Keratinocyte (primary cell): ENCODE data around the gene CYSTM1. TPM values are rescaled to one million over a fixed set of nuclear protein-coding genes. Genes with fewer than 3 reads are reported as not detected.

Experiments
- DNase-seq: peaks from one replicate; pipeline ENCODE4 v3.0.0-alpha.2; 2011; ENCODE audit warnings: low read depth, missing footprints, low spot score
- FAIRE-seq: peaks from 2 replicates; lab custom pipeline; 2011; peaks lifted over from hg19 to GRCh38; lab: Jason Lieb, UNC
- H2AFZ ChIP-seq: 2 replicates; pipeline ENCODE4 v1.6.0; 2012; ENCODE audit warnings: low read length, control low read depth, inconsistent platforms; ENCODE audit not compliant: control insufficient read depth
- H3K27ac ChIP-seq: 2 replicates; pipeline ENCODE4 v1.5.1; 2011; ENCODE audit warnings: low read length; ENCODE audit not compliant: control insufficient read depth, insufficient read depth
- H3K27me3 ChIP-seq: 3 replicates; pipeline ENCODE4 v1.6.0; 2011; ENCODE audit warnings: low read length; ENCODE audit not compliant: control insufficient read depth, insufficient read depth; ENCODE audit errors: extremely low read depth
- H3K36me3 ChIP-seq, 2 experiments: 2 replicates in 1 of 2; 3 replicates in 1 of 2; pipeline ENCODE4 v1.5.1; 2011; ENCODE audit warnings: low read length in 2 of 2, mild to moderate bottlenecking in 1 of 2; ENCODE audit not compliant: control insufficient read depth in 2 of 2, insufficient read depth in 2 of 2; ENCODE audit errors: extremely low read depth in 1 of 2
- H3K4me1 ChIP-seq: 3 replicates; pipeline ENCODE4 v1.5.1; 2011; ENCODE audit warnings: low read length; ENCODE audit not compliant: control insufficient read depth, insufficient read depth; ENCODE audit errors: extremely low read depth
- H3K4me2 ChIP-seq: 3 replicates; pipeline ENCODE4 v1.6.0; 2011; ENCODE audit warnings: low read depth, low read length; ENCODE audit not compliant: control insufficient read depth, insufficient read depth; ENCODE audit errors: extremely low read depth
- H3K4me3 ChIP-seq, 3 experiments: fragments of 200-600 bp in 1 of 3; sonication (generic) in 1 of 3; 2 replicates in 2 of 3; 3 replicates in 1 of 3; pipeline ENCODE4 v1.5.1; 2011 to 2016; ENCODE audit warnings: low read length in 3 of 3, mild to moderate bottlenecking in 3 of 3, control low read depth in 2 of 3, inconsistent platforms in 1 of 3, low read depth in 1 of 3, mixed read lengths in 1 of 3, mixed run types in 1 of 3, moderate library complexity in 1 of 3; ENCODE audit not compliant: control insufficient read depth in 2 of 3, insufficient read depth in 2 of 3; ENCODE audit errors: extremely low read depth in 1 of 3
- H3K79me2 ChIP-seq: 2 replicates; pipeline ENCODE4 v1.6.0; 2012; ENCODE audit warnings: low read length; ENCODE audit not compliant: control insufficient read depth, insufficient read depth
- H3K9ac ChIP-seq: 3 replicates; pipeline ENCODE4 v1.6.0; 2011; ENCODE audit warnings: low read length; ENCODE audit not compliant: control insufficient read depth, insufficient read depth; ENCODE audit errors: extremely low read depth
- H3K9me1 ChIP-seq: 3 replicates; pipeline ENCODE4 v1.6.0; 2011; ENCODE audit warnings: low read length; ENCODE audit not compliant: control insufficient read depth, insufficient read depth; ENCODE audit errors: extremely low read depth
- H3K9me3 ChIP-seq: 2 replicates; pipeline ENCODE4 v1.5.1; 2012; ENCODE audit warnings: low read depth, low read length; ENCODE audit not compliant: control insufficient read depth
- H4K20me1 ChIP-seq: 3 replicates; pipeline ENCODE4 v1.6.0; 2011; ENCODE audit warnings: low read length; ENCODE audit not compliant: control insufficient read depth, insufficient read depth; ENCODE audit errors: extremely low read depth
- CTCF ChIP-seq, 3 experiments: IDR thresholded peaks in 1 of 3; conservative IDR thresholded peaks in 1 of 3; optimal IDR thresholded peaks in 1 of 3; 2 replicates in 2 of 3; 3 replicates in 1 of 3; pipeline versions ENCODE3 to v1.5.1; 2011; ENCODE audit warnings: low read length in 3 of 3, mild to moderate bottlenecking in 3 of 3, moderate library complexity in 2 of 3, control low read depth in 1 of 3, inconsistent platforms in 1 of 3; ENCODE audit not compliant: insufficient read depth in 2 of 3; ENCODE audit errors: extremely low read depth in 1 of 3
- EZH2 ChIP-seq: IDR thresholded peaks from one replicate; pipeline ENCODE4 v1.6.1; 2012; ENCODE audit warnings: inconsistent platforms, mild to moderate bottlenecking, low read length, moderate library complexity
- dilution Hi-C: fragments of 300-500 bp; cut with MboI; formaldehyde crosslinking; loops from one replicate; pipeline ENCODE4 v1.7.0; 2020; ENCODE audit warnings: low sequenced_read_pairs; ENCODE audit not compliant: extremely low pct_ligation_motif_present
- polyA plus RNA-seq, 5 experiments: library from polyadenylated mRNA; depleted of rRNA in 3 of 5; stranded (reverse) in 3 of 5; stranded (forward) in 1 of 5; unstranded in 1 of 5; fragments of >200 nt; gene quantifications; 1 replicate in 1 of 5; 2 replicates in 3 of 5; 3 replicates in 1 of 5; pipeline versions ENCODE4 v1.2.1 to v1.2.3, GENCODE V29; 2011 to 2012; ENCODE audit warnings: missing spikeins in 2 of 5, low read depth in 1 of 5, low replicate concordance in 1 of 5

Gene CYSTM1
- polyA plus RNA-seq, 1 donor (not counting 4 experiments of a cell fraction or from before 2014, with no cell fraction given), result 34.3 TPM

- no peaks in the 10 kb centered on the region for H3K9me1 ChIP-seq
- no peak for TF ChIP-seq CTCF (optimal IDR thresholded peaks at IDR 0.05 in 1 of 3, IDR thresholded peaks at IDR 0.05 in 1 of 3, conservative IDR thresholded peaks at IDR 0.05 in 1 of 3; ENCODE audit: extremely low read depth in 1 of 3, insufficient read depth in 2 of 3, low read length in 3 of 3)
- no peak for TF ChIP-seq EZH2
- H3K36me3 ChIP-seq, result peaks cover 8 to 28% of the 10 kb centered on the region in 2 experiments
- no peak overlapping the region for H3K9ac ChIP-seq
- no peak overlapping the region for H3K27ac ChIP-seq
- H3K79me2 ChIP-seq, result peaks cover 33% of the 10 kb centered on the region
- dilution Hi-C loops, result no loop called here
- no peak overlapping the region for H2AFZ ChIP-seq
- H3K4me3 ChIP-seq, result no peak overlapping the region
- H3K27me3 ChIP-seq, result no peaks in the 10 kb centered on the region
- no peaks in the 10 kb centered on the region for H4K20me1 ChIP-seq
- DNase-seq, result no peak
- H3K4me1 ChIP-seq, result peaks cover 39% of the 10 kb centered on the region
- no peak overlapping the region for H3K4me2 ChIP-seq
- no peak for FAIRE-seq
- no peaks in the 10 kb centered on the region for H3K9me3 ChIP-seq
These were observed 73.4 kb downstream of the CYSTM1 start for GRCh38 chr5:140248414-140248813.

- Histone ChIP-seq H3K9me1 (no peaks in the 10 kb centered on the region), H3K36me3 (peaks cover 8 to 28% of the 10 kb centered on the region in 2 experiments), H3K4me3 (no peak overlapping the region), H4K20me1 (no peaks in the 10 kb centered on the region), H3K9ac (no peak overlapping the region), H3K27ac (no peak overlapping the region), H3K4me2 (no peak overlapping the region), H3K79me2 (peaks cover 40% of the 10 kb centered on the region), H2AFZ (no peak overlapping the region), H3K9me3 (no peaks in the 10 kb centered on the region), H3K27me3 (no peaks in the 10 kb centered on the region), H3K4me1 (peaks cover 50% of the 10 kb centered on the region)
- dilution Hi-C loops, result no loop called here
- TF ChIP-seq CTCF (optimal IDR thresholded peaks at IDR 0.05 in 1 of 3, IDR thresholded peaks at IDR 0.05 in 1 of 3, conservative IDR thresholded peaks at IDR 0.05 in 1 of 3; ENCODE audit: extremely low read depth in 1 of 3, insufficient read depth in 2 of 3, low read length in 3 of 3) (no peak), EZH2 (no peak)
- DNase-seq (no peak), FAIRE-seq (no peak)
These were observed 74.5 kb downstream of the CYSTM1 start for GRCh38 chr5:140249536-140249935.
